GM12801 (cell line): ENCODE measurements around the gene ANXA11.

Experiments
- TF ChIP-seq, protein P1 (sequence below): IDR thresholded peaks from one replicate; pipeline ENCODE4 v1.5.1; 2011; ENCODE audit warnings: control low read depth; ENCODE audit not compliant: insufficient read length; ENCODE audit errors: extremely low read depth

Gene ANXA11

DNA sequence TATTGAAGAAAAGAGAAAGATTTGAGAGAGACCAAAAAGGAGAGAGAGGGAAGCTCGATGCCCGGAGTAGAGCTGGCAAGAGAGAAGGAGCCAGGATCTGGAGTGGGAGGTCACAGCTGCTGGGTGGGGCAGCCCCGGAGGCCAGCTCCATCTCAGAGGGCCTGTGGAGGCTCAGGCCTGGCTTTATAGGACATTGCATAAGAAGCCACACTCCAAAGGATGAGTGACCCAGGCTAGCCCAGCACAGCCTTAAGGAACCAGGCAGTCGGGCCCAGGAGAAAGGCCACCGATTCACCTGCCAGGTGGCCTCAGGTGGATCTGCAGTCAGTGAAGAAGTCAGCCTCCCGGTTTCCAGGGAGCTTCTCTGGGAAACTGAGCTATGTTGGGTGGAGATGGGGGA lies 72.1 kb downstream of the ANXA11 start:
- TF ChIP-seq, protein P1, sequence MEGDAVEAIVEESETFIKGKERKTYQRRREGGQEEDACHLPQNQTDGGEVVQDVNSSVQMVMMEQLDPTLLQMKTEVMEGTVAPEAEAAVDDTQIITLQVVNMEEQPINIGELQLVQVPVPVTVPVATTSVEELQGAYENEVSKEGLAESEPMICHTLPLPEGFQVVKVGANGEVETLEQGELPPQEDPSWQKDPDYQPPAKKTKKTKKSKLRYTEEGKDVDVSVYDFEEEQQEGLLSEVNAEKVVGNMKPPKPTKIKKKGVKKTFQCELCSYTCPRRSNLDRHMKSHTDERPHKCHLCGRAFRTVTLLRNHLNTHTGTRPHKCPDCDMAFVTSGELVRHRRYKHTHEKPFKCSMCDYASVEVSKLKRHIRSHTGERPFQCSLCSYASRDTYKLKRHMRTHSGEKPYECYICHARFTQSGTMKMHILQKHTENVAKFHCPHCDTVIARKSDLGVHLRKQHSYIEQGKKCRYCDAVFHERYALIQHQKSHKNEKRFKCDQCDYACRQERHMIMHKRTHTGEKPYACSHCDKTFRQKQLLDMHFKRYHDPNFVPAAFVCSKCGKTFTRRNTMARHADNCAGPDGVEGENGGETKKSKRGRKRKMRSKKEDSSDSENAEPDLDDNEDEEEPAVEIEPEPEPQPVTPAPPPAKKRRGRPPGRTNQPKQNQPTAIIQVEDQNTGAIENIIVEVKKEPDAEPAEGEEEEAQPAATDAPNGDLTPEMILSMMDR: no peak

DNA sequence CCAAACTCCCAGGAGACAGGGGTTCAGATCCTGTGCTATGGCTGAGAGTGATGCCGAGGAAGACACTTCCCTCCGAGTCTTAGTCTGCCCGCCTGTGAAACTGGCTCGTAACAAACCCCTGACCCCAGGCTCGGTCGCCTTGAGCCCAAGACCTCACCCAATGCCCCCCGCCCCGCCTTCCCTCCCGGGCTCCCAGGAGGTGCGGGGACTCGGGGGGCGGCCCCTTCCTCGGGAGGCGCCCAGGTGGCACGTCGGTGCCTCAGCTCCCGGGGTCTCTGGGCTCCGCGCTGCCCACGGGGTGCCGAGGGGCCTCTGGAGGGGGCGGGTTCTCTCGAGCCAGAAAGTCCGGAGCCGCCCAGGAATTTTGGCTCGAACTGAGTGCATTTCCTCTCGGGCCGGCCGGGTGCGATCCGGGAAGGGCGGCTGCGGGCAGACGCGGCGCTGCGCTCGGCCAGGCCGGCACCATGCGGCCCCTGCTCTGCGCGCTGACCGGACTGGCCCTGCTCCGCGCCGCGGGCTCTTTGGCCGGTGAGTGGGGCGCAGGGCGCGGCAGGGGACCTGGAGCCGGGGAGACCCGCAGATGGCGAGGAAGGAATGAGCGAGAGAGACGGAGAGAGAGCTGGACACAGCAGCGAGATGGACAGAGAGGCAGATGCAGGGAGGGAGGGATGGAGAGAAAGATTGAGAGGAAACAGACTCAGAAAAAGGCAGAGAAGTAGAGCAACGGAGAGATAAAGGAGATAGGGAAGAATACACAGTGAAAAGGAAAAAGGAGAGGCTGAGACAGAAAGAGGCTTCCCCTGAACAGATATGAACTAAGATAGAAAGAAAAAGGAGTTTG lies 72.8 kb downstream of the ANXA11 start, which contains the start of gene PLAC9:
PLAC9 (plus strand) TSS at position 432 of the 841 bp plus-strand sequence; CDS start at position 465, 33 bp downstream.
- TF ChIP-seq, protein P1: no peak

DNA sequence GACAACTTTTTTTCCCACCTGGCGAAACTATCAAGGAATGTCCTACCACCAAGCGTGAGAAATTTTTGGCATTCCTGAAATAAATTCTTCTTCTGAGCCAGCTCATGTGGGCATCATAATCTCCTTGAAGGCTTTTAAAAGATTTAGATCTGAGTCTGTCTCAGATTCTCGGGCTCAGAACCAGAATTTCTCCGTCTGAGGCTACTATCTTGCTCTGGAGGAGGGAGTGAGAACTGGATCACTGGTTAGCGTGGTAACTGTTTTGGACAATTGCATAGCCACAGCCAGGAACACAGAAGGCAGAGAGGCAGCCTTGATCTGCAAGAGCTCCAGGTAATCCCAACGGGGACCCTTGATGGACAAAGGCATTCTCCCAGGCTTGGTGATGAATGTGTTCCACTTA lies 73.8 kb downstream of the ANXA11 start:
- TF ChIP-seq, protein P1: no peak

DNA sequence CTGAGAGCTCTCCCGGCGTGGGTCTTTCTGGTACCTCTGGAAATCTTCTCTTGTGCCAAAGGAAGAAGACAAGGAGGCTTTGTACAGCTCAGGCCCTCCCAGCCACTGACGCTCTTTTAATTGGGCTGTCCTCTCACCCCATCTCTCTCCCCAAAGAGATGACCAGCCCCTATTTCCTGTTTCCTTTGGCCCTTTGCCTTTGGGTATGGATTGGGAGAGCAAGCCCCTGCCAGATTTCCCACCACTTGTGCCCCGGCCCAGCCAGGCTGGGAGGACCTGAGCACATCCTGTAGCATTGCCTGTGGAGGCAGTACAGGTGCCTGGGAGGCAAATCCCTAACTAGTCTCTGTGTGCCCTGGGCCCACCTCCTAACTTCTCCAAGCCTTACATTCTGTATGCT lies 78.5 kb downstream of the ANXA11 start:
- TF ChIP-seq, protein P1: no peak

DNA sequence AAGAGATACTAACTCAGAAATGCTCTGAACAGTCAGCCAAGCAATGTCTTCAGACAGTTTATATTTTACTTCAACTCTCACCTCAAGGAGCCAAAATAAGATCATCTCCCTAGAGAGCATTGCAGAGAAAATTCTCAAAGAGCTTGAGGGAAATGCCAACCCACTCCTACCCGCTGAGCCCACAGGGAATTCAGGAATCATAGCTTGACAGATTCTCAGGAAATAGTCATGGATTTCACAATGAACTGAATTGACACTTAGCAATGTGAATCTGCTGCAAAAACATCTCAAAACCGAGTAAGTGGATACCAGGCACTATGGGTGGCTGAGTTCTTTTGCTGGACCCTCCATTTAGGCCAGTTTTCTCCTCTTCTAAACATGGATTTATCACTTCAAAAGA lies 82.6 kb downstream of the ANXA11 start:
- TF ChIP-seq, protein P1: no peak

DNA sequence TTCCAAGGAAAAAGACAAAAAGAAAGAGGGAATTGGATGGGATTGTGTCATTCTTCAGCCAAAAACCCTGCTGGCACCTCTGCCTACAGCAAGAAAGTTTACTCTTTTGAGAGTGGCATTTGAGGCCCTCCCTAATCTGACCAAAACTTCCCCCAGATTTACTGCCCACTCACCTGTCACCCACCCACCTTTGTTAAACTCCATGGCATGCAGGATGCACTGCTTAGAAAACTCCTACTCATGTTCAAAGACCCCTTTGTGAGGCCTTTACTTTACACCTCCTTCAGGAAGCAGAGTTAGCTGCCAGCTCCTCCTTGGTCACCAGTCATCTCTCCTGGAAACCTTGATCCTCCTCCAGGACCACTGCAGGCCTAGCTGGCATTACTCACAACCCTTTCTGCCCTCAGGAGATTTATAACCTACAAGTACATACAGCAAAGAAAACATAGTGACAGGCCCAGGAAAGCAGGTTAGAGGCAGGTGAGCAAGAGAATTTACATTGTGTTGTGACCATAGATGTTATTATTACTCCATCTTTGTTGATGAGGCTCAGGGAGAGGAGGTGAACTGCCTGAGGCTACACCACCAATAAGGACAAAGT lies 83.1 kb downstream of the ANXA11 start:
- TF ChIP-seq, protein P1: no peak

GRCh38 chr10:80118669-80119068 lies 86.7 kb downstream of the ANXA11 start:
- TF ChIP-seq, protein P1: no peak
